PC-3 (cell line): ENCODE results near the gene GLIPR2. TPM values are rescaled to one million over a fixed set of nuclear protein-coding genes. Genes with fewer than 3 reads are reported as not detected.
"Not testable (repeated sequence)": the region's sequence is repeated elsewhere in the genome, so short reads cannot be mapped to it uniquely, and the experiment has no call there.

Source experiments
- ATAC-seq: fragments of 200-7000 bp; cut with Tn5 transposase; 2 replicates; pipeline ENCODE4 v1.9.1; 2020; ENCODE audit warnings: mild to moderate bottlenecking, moderate library complexity
- BruUV-seq: library from RNA; stranded (reverse); fragments of 400-500 nt; replicated peaks from 2 replicates; lab custom pipeline; 2021; lab: Mats Ljungman, UMichigan
- CTCF ChIA-PET: fragments of 300-600 bp; sonication (Branson Sonifier 250); formaldehyde crosslinking; loops from one replicate; lab custom pipeline; 2022; ENCODE audit warnings: antibody characterized with exemption; lab: Charles Lee
- POLR2A ChIA-PET: fragments of 300-600 bp; sonication (Branson Sonifier 250); formaldehyde crosslinking; loops from one replicate; lab custom pipeline; 2022; ENCODE audit warnings: antibody characterized with exemption; ENCODE audit not compliant: unreplicated experiment; lab: Charles Lee
- DNase-seq: peaks from one replicate; pipeline ENCODE4 v3.0.0-alpha.2; 2015
- H2AFZ ChIP-seq: fragments of 300-600 bp; sonication (generic); 2 replicates; pipeline ENCODE4 v1.6.0; 2016; ENCODE audit warnings: antibody characterized with exemption, low read length
- H3F3A ChIP-seq: fragments of 300-600 bp; sonication (generic); one replicate; pipeline ENCODE4 v1.6.0; 2017; ENCODE audit warnings: antibody characterized with exemption, low read length, control low read depth, mild to moderate bottlenecking; ENCODE audit not compliant: unreplicated experiment
- H3K27ac ChIP-seq: fragments of 300-600 bp; sonication (generic); 2 replicates; pipeline ENCODE4 v1.5.1; 2016; ENCODE audit warnings: mild to moderate bottlenecking, low read length
- H3K27me3 ChIP-seq: fragments of 300-600 bp; sonication (generic); 2 replicates; pipeline ENCODE4 v1.6.1; 2016; ENCODE audit warnings: low read length, mixed read lengths
- H3K36me3 ChIP-seq: fragments of 300-600 bp; sonication (generic); 2 replicates; pipeline ENCODE4 v1.6.1; 2016; ENCODE audit warnings: low read depth, mixed run types, low read length, mixed read lengths
- H3K4me1 ChIP-seq: fragments of 300-600 bp; sonication (generic); 2 replicates; pipeline ENCODE4 v1.5.1; 2016; ENCODE audit warnings: low read length; ENCODE audit not compliant: insufficient read depth
- H3K4me2 ChIP-seq: fragments of 300-600 bp; sonication (generic); 2 replicates; pipeline ENCODE4 v1.6.0; 2016; ENCODE audit warnings: low read length
- H3K4me3 ChIP-seq: fragments of 300-600 bp; sonication (generic); 2 replicates; pipeline ENCODE4 v1.5.1; 2016; ENCODE audit warnings: mild to moderate bottlenecking, low read length, mixed read lengths
- H3K79me2 ChIP-seq: fragments of 300-600 bp; sonication (generic); 2 replicates; pipeline ENCODE4 v1.6.1; 2017; ENCODE audit warnings: low read length, mixed read lengths
- H3K9ac ChIP-seq: fragments of 300-600 bp; sonication (generic); 2 replicates; pipeline ENCODE4 v1.6.0; 2016; ENCODE audit warnings: mild to moderate bottlenecking, low read length
- H3K9me2 ChIP-seq: fragments of 300-600 bp; sonication (generic); replicated peaks from 2 replicates; pipeline ENCODE4 v1.6.1; 2016; ENCODE audit warnings: mixed run types, low read length, mixed read lengths
- H3K9me3 ChIP-seq: fragments of 300-600 bp; sonication (generic); 2 replicates; pipeline ENCODE4 v1.6.1; 2016; ENCODE audit warnings: low read length, mixed read lengths
- H4K20me1 ChIP-seq: fragments of 300-600 bp; sonication (generic); 2 replicates; pipeline ENCODE4 v1.6.1; 2016; ENCODE audit warnings: low read length, mixed read lengths
- CTCF ChIP-seq: fragments of 300-600 bp; sonication (generic); conservative IDR thresholded peaks from 2 replicates; pipeline ENCODE4 v1.5.1; 2017; ENCODE audit warnings: antibody characterized with exemption, low read depth, mild to moderate bottlenecking, low read length
- EZH2 ChIP-seq: fragments of 300-600 bp; sonication (generic); IDR thresholded peaks from one replicate; pipeline ENCODE4 v1.6.1; 2017; ENCODE audit warnings: antibody characterized with exemption, mild to moderate bottlenecking, low read length; ENCODE audit not compliant: unreplicated experiment
- EZH2phosphoT487 ChIP-seq: fragments of 300-600 bp; sonication (generic); IDR thresholded peaks from 2 replicates; pipeline ENCODE4 v1.6.1; 2018; ENCODE audit warnings: mild to moderate bottlenecking, antibody characterized with exemption, low read length, borderline replicate concordance
- intact Hi-C: fragments of 100-400 bp; cut with micrococcal nuclease; formaldehyde crosslinking; loops from 2 replicates; pipeline ENCODE4 v1.9.0; 2023
- total RNA-seq: library from RNA; depleted of rRNA; stranded (reverse); fragments of >200 nt; gene quantifications from 2 replicates; pipeline ENCODE4 v1.2.3, GENCODE V29; 2014

The GLIPR2 gene
- total RNA-seq, 1 experiment from 2014 or later = 6.7 TPM

- no peaks in the 10 kb centered on the region for H3K9me3 ChIP-seq
- no peak overlapping the region for H3K4me2 ChIP-seq
- H3K4me1 ChIP-seq = no peaks in the 10 kb centered on the region
- no peaks in the 10 kb centered on the region for H3K27me3 ChIP-seq
- intact Hi-C loops = no loop called here
- ATAC-seq (no peak), DNase-seq (no peak)
- no peaks in the 10 kb centered on the region for H3K9me2 ChIP-seq
- H3K9ac ChIP-seq = no peak overlapping the region
- H3F3A ChIP-seq = no peaks in the 10 kb centered on the region
- H3K36me3 ChIP-seq = no peaks in the 10 kb centered on the region
- no peaks in the 10 kb centered on the region for H3K79me2 ChIP-seq
- CTCF ChIA-PET = no interaction called here
- no peak overlapping the region for H3K4me3 ChIP-seq
- no peak overlapping the region for H3K27ac ChIP-seq
- no TSS peak for BruUV-seq
- no peak for TF ChIP-seq EZH2
- TF ChIP-seq CTCF = no peak
- no peak for TF ChIP-seq EZH2phosphoT487
- H2AFZ ChIP-seq = no peak overlapping the region
- POLR2A ChIA-PET = no interaction called here
- H4K20me1 ChIP-seq = no peaks in the 10 kb centered on the region
Observed at GRCh38 chr9:36174731-36175130, 38.2 kb downstream of the GLIPR2 start.

DNA sequence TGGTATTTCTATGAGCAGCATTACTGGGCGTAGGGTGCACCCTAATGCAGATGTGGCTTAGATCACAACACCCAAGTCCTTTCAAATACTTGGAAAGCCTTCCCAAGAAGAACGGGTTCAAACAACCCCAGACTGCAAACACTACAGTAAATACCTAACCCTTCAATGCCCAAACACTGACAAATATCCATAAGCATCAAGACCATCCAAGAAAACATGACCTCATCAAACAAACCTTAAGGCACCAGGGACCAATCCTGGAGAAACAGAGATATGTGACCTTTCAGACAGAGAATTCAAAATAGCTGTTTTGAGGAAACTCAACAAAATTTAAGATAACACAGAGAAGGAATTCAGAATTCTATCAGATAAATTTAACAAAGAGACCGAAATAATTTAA, 38.7 kb downstream of the GLIPR2 start:
- H3K27me3 ChIP-seq, ATAC-seq, H3K9me2 ChIP-seq, DNase-seq, CTCF ChIA-PET, H3K9ac ChIP-seq, H3F3A ChIP-seq, H3K4me3 ChIP-seq, H3K79me2 ChIP-seq, H3K9me3 ChIP-seq, intact Hi-C loops, H3K4me1 ChIP-seq, H3K36me3 ChIP-seq, BruUV-seq, H3K4me2 ChIP-seq, POLR2A ChIA-PET, H3K27ac ChIP-seq, H2AFZ ChIP-seq, H4K20me1 ChIP-seq: not testable (repeated sequence)

GRCh38 chr9:36176496-36176895, 40.0 kb downstream of the GLIPR2 start:
- H4K20me1 ChIP-seq, H3K79me2 ChIP-seq, H3K4me3 ChIP-seq, H3K9ac ChIP-seq, H3K9me3 ChIP-seq, intact Hi-C loops, H3K4me2 ChIP-seq, H3K4me1 ChIP-seq, POLR2A ChIA-PET, H3K27me3 ChIP-seq, H2AFZ ChIP-seq, BruUV-seq, H3K36me3 ChIP-seq, CTCF ChIA-PET, DNase-seq, H3K9me2 ChIP-seq, H3K27ac ChIP-seq, H3F3A ChIP-seq, ATAC-seq: not testable (repeated sequence)

DNA sequence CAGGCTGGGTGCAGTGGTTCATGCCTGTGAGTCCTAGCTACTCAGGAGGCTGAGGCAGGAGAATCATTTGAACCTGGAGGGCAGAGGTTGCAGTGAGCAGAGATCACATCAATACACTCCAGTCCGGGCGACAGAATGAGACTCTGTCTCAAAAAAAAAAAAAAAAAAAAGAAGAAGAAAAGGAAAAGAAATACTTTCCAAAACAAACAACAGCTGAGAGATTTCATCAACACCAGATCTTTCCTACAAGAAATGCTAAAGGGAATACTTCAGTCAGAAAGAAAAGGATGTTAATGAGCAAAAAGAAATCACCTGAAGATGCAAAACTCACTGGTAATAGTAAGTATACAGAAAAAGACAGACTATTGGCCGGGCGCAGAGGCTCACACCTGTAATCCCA, 41.0 kb downstream of the GLIPR2 start:
- POLR2A ChIA-PET = no interaction called here
- Histone ChIP-seq H3F3A (no peaks in the 10 kb centered on the region), H3K9ac (no peak overlapping the region), H3K27me3 (no peaks in the 10 kb centered on the region), H4K20me1 (no peaks in the 10 kb centered on the region), H3K36me3 (no peaks in the 10 kb centered on the region), H3K4me2 (no peak overlapping the region), H3K4me1 (no peaks in the 10 kb centered on the region), H3K79me2 (no peaks in the 10 kb centered on the region), H3K9me2 (no peaks in the 10 kb centered on the region), H3K27ac (no peak overlapping the region), H3K9me3 (no peaks in the 10 kb centered on the region), H3K4me3 (no peak overlapping the region), H2AFZ (no peak overlapping the region)
- no peak for TF ChIP-seq EZH2
- no peak for TF ChIP-seq EZH2phosphoT487
- no peak for TF ChIP-seq CTCF
- DNase-seq (no peak), ATAC-seq (no peak)
- no TSS peak for BruUV-seq
- CTCF ChIA-PET = no interaction called here
- intact Hi-C loops = no loop called here

GRCh38 chr9:36180243-36180642, 43.7 kb downstream of the GLIPR2 start:
- H3K79me2 ChIP-seq, H3K9me2 ChIP-seq, BruUV-seq, H3K9ac ChIP-seq, CTCF ChIA-PET, H3K27me3 ChIP-seq, intact Hi-C loops, H3F3A ChIP-seq, H3K4me2 ChIP-seq, H3K4me3 ChIP-seq, POLR2A ChIA-PET, DNase-seq, H3K9me3 ChIP-seq, H2AFZ ChIP-seq, H3K4me1 ChIP-seq, H3K36me3 ChIP-seq, ATAC-seq, H4K20me1 ChIP-seq, H3K27ac ChIP-seq: not testable (repeated sequence)
